ENCODE results near the gene HINFP. TPM values are rescaled to one million over a fixed set of nuclear protein-coding genes. Genes with fewer than 3 reads are reported as not detected.

Gene HINFP
- total and polyA plus RNA-seq, 9 of the 15 experiments (the other 6 are each of a cell fraction or from before 2014, with no cell fraction given): 13.8 to 34.1 (median 22.5) TPM

- TF ChIP-seq, protein P1, sequence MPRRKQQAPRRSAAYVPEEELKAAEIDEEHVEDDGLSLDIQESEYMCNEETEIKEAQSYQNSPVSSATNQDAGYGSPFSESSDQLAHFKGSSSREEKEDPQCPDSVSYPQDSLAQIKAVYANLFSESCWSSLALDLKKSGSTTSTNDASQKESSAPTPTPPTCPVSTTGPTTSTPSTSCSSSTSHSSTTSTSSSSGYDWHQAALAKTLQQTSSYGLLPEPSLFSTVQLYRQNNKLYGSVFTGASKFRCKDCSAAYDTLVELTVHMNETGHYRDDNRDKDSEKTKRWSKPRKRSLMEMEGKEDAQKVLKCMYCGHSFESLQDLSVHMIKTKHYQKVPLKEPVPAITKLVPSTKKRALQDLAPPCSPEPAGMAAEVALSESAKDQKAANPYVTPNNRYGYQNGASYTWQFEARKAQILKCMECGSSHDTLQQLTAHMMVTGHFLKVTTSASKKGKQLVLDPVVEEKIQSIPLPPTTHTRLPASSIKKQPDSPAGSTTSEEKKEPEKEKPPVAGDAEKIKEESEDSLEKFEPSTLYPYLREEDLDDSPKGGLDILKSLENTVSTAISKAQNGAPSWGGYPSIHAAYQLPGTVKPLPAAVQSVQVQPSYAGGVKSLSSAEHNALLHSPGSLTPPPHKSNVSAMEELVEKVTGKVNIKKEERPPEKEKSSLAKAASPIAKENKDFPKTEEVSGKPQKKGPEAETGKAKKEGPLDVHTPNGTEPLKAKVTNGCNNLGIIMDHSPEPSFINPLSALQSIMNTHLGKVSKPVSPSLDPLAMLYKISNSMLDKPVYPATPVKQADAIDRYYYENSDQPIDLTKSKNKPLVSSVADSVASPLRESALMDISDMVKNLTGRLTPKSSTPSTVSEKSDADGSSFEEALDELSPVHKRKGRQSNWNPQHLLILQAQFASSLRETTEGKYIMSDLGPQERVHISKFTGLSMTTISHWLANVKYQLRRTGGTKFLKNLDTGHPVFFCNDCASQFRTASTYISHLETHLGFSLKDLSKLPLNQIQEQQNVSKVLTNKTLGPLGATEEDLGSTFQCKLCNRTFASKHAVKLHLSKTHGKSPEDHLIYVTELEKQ (CRISPR knock-in tag; IDR thresholded peaks at IDR 0.05): no peak
- TF ChIP-seq NFIX (CRISPR knock-in tag; IDR thresholded peaks at IDR 0.05; ENCODE audit: low read depth) (no peak), BRF1 (IDR thresholded peaks at IDR 0.05; ENCODE audit: borderline replicate concordance, extremely low read depth, insufficient read length) (no peak), PRDM10 (IDR thresholded peaks at IDR 0.05; ENCODE audit: partially characterized antibody) (peak; percentile 79), SMAD2 (IDR thresholded peaks at IDR 0.05; ENCODE audit: low read depth, low read length) (no peak), EP300 (IDR thresholded peaks at IDR 0.05; ENCODE audit: low read length) (peak; percentile 38), KLF13 (tag; IDR thresholded peaks at IDR 0.05; ENCODE audit: borderline replicate concordance, low read depth) (peak; percentile 81; the same call in 1 of the 2 replicates), ZNF57 (CRISPR knock-in tag; IDR thresholded peaks at IDR 0.05) (no peak), HEY1 (CRISPR knock-in tag; IDR thresholded peaks at IDR 0.05; ENCODE audit: borderline replicate concordance) (no peak), ZNF232 (CRISPR knock-in tag; IDR thresholded peaks at IDR 0.05) (no peak), PCBP2 (IDR thresholded peaks at IDR 0.05; ENCODE audit: low read depth, low read length, poor library complexity, severe bottlenecking) (no peak), TAF9B (IDR thresholded peaks at IDR 0.05; ENCODE audit: partially characterized antibody) (peak; percentile 56), ZNF518B (CRISPR knock-in tag; IDR thresholded peaks at IDR 0.05) (no peak), TAF15 (IDR thresholded peaks at IDR 0.05; ENCODE audit: low read depth, low read length) (no peak), PHF20 (IDR thresholded peaks at IDR 0.05; ENCODE audit: partially characterized antibody) (peak; percentile 86), MED1 (CRISPR knock-in tag; IDR thresholded peaks at IDR 0.05; ENCODE audit: borderline replicate concordance) (no peak), SAFB2 (IDR thresholded peaks at IDR 0.05; ENCODE audit: borderline replicate concordance, low read depth, low read length, severe bottlenecking) (no peak)
Measured at GRCh38 chr11:119101759-119102423, 19.5 kb upstream of the HINFP start, which contains the start of gene DPAGT1 (continued).
